Measurements from ENCODE around the gene ZNF324.

ZNF324 gene

DNA sequence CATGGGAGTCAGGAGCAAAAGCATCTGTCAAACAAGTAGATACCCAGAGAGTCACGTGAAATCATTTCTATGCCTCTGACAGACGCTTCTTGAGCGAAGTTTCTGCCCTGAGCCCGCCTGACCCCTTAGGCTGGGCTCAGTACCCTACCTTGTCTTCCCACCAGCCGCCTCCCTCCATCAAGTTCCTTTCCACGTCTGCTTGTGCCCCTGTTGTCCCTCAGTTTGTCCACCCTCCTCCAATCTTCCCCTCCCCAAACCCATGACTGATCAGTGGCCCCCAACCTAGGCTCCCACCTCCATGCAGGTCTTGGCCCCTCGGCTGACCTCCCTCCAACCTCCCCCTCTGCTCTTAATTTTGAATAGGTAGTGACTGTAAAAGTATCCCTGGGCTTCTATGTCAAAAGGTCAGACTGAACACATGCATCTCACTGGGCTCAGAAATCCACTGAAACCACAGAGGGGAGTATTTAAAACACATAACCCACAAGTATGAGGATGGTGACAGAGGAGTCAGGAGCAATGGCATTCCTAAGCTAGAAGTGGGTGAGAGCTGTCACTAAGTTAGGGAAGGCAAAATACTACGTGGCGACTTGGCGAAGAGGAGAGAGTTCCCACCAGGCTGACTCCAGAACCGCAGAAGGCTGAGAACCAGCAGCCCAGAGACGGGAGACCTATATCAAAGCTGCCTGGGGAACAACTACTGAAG is 7.6 kb downstream of the ZNF324 start:
- peak; percentile 33 to 35 for DNase-seq (ENCODE audit: low read depth in 2 of 2)
- no peak overlapping the region for H3K4me3 ChIP-seq (replicated peaks in 1 of 2; ENCODE audit: low read depth in 2 of 2, low read length in 2 of 2)
- TF ChIP-seq, protein P1, sequence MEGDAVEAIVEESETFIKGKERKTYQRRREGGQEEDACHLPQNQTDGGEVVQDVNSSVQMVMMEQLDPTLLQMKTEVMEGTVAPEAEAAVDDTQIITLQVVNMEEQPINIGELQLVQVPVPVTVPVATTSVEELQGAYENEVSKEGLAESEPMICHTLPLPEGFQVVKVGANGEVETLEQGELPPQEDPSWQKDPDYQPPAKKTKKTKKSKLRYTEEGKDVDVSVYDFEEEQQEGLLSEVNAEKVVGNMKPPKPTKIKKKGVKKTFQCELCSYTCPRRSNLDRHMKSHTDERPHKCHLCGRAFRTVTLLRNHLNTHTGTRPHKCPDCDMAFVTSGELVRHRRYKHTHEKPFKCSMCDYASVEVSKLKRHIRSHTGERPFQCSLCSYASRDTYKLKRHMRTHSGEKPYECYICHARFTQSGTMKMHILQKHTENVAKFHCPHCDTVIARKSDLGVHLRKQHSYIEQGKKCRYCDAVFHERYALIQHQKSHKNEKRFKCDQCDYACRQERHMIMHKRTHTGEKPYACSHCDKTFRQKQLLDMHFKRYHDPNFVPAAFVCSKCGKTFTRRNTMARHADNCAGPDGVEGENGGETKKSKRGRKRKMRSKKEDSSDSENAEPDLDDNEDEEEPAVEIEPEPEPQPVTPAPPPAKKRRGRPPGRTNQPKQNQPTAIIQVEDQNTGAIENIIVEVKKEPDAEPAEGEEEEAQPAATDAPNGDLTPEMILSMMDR (IDR thresholded peaks at IDR 0.05; ENCODE audit: low read depth, low read length), result no peak

DNA sequence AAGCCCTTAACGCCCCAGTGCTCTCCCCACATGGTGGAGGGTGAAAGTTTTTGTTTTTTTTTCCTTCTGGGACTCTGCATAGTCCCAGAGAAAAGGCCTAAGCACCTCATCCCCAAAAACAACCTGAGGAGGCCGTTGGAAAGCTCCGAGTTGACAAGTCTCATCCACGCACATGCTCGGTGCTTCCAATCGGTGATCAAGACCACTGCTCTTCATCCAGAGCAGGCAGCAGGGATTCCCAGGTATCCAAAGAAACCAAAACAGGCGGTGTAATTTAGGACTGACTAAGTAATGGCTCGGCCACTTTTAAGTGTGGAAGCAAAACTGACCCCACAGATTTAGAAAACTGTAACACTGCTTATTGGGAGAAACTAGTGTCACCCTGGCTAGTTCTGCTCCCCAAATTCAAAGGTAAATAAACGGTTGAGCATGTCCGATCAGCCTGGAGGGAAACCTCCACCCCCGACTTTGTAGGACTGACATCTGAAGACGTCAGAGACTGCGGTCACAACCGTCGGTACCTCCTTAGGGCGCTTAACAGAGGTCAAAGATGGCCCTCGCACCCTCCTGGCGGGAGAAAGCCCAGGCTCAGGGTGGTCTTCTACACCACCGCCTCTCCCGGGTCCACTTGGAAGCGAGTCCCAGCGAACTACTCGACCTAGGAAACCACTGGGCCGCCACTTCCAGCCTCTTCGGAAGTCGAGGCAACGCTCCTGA is 8.3 kb downstream of the ZNF324 start:
- DNase-seq (ENCODE audit: low read depth in 2 of 2), result no peak
- peak overlapping the region; percentile 62 to 70 for H3K4me3 ChIP-seq (replicated peaks in 1 of 2; ENCODE audit: low read depth in 2 of 2, low read length in 2 of 2)
- TF ChIP-seq, protein P1 (IDR thresholded peaks at IDR 0.05; ENCODE audit: low read depth, low read length), result no peak

DNA sequence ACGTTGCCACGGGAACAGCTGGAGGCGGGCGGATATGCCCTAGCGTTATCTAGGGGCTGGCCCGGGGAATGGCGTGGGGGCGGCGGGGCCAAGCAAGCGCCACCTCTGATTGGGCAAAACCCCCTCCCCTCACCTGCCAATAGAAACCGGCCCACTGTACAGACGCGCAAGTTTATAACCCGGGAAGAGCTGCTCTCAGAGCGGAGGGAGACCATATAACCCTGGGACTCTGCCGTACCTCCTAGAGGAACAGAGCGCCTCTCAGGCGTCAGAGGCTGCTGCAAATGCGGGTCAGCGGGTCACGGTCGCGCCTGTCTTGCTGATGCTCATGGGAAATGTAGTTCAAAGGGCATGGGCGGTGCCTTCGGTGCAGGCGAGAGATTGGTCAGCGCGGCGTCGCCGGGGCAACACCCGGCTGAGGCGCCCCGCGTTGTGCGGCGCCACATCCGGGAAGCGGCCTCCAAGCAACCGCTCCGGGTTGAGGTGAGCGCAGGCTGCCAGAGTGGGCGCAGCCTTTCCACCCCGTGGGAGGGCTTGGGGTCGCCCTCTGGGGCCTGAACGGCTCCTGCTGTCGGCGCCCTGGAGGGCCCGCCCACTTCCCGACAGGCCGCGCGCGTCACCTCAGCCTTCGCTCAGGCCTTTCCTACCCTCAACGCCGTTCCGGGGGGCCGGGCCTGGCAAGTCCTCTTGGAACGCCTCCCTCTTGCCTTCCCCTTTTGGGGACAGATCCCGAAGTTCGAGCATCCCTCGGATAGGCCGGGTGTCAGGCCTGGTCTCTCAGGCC is 9.0 kb downstream of the ZNF324 start, which contains the start of gene ZNF446:
Gene ZNF446 (plus strand): TSS at position 639 of the 784 bp plus-strand sequence. CDS start 867 bp downstream, outside the sequence.
- DNase-seq (ENCODE audit: low read depth in 2 of 2), result peak; percentile 98 to 99
- peak within 1 kb of the TSS; percentile 62 to 70 for H3K4me3 ChIP-seq (replicated peaks in 1 of 2; ENCODE audit: low read depth in 2 of 2, low read length in 2 of 2)
- TF ChIP-seq, protein P1 (IDR thresholded peaks at IDR 0.05; ENCODE audit: low read depth, low read length), result no peak

DNA sequence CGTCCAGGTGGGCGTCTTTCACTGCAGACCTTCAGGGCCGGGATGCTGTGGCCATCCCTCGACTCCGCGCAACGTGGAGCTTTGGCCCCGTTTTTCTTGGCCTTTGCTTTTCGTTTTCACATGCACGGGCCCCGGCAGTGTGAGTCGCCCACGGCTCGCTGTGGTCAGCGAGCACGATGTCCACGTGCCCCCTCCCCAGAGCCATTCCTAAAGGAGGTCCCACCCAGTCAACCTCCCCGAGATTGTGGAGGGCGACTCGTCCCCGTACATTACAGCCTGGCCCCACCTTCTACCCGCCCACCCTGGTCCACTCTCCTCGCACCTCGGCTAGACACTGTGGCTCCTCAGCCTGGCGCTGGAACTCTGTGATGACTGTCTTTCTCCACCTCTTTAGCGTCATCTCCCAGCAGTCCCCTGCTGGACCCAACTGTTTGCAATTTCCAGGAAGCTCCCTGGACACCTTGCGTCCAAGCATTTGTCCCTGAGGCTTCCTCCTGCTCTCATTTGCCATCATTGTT is 9.7 kb downstream of the ZNF324 start:
- TF ChIP-seq, protein P1 (IDR thresholded peaks at IDR 0.05; ENCODE audit: low read depth, low read length), result no peak
- H3K4me3 ChIP-seq (replicated peaks in 1 of 2; ENCODE audit: low read depth in 2 of 2, low read length in 2 of 2), result peak overlapping the region; percentile 62 to 70

DNA sequence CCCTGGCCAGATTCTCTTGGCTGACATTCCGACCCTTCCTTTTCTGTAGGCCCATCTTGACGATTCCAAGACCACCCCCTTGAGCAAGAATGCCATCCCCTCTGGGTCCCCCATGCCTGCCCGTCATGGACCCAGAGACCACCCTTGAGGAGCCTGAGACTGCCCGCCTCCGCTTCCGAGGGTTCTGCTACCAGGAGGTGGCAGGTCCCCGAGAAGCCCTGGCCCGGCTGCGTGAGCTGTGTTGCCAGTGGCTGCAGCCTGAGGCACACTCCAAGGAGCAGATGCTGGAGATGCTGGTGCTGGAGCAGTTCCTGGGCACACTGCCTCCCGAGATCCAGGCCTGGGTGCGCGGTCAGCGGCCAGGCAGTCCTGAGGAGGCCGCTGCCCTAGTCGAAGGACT is 10.2 kb downstream of the ZNF324 start:
- DNase-seq (ENCODE audit: low read depth in 2 of 2), result no peak
- TF ChIP-seq, protein P1 (IDR thresholded peaks at IDR 0.05; ENCODE audit: low read depth, low read length), result no peak
- H3K4me3 ChIP-seq (replicated peaks in 1 of 2; ENCODE audit: low read depth in 2 of 2, low read length in 2 of 2), result no peak overlapping the region

More for the DNA sequence above, 9.7 kb downstream of the ZNF324 start:
- peak; percentile 27 to 29 for DNase-seq (ENCODE audit: low read depth in 2 of 2)

DNA sequence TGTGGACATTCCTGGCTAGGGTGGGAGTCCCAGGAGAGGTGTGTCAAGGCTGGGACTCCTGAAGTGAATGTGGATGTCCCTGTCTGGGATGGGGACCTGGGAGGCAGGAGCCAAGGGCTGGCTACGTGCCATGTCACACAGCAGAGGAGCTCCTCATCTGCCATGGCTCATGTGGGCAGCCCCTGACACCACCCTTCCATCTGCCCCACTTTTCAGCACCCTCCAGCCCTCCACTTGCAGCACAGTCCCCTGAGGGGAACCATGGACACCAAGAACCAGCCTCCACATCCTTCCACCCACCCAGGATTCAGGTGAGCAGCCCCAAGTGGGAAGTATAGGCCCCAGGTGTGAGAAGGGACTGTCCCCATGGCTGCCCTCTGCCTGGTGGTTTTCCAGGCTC is 11.0 kb downstream of the ZNF324 start:
- no peak for DNase-seq (ENCODE audit: low read depth in 2 of 2)
- H3K4me3 ChIP-seq (replicated peaks in 1 of 2; ENCODE audit: low read depth in 2 of 2, low read length in 2 of 2), result no peak overlapping the region
- TF ChIP-seq, protein P1 (IDR thresholded peaks at IDR 0.05; ENCODE audit: low read depth, low read length), result no peak

Measured in cardiac fibroblast (primary cell).